ENCODE data around the gene DVL2.

- TF ChIP-seq HMGXB4 (CRISPR knock-in tag; IDR thresholded peaks at IDR 0.05; ENCODE audit: borderline replicate concordance in 1 of 2, low read depth in 1 of 2) = no peak
- no peak for TF ChIP-seq ESRRA (CRISPR knock-in tag; IDR thresholded peaks at IDR 0.05; ENCODE audit: low read depth)
- TF ChIP-seq TBP (CRISPR knock-in tag; IDR thresholded peaks at IDR 0.05) = no peak
Measured at GRCh38 chr17:7237266-7237760, 3.0 kb upstream of the DVL2 start.

Measured in HepG2 (cell line).